Umbilical cord (tissue), 2 donors: ENCODE data around the gene DHX35. TPM values are rescaled to one million over a fixed set of nuclear protein-coding genes. Genes with fewer than 3 reads are reported as not detected.
"Not testable (repeated sequence)": the region's sequence is repeated elsewhere in the genome, so short reads cannot be mapped to it uniquely, and the experiment has no call there.

ENCODE experiments used
- DNase-seq: peaks from one replicate; pipeline ENCODE4 v3.0.0-alpha.2; 2015; ENCODE audit warnings: low spot score
- total RNA-seq: library from RNA; depleted of rRNA; stranded (reverse); fragments of >200 nt; gene quantifications from one replicate; pipeline ENCODE4 v1.2.3, GENCODE V29; 2014; ENCODE audit warnings: low replicate concordance; ENCODE audit not compliant: insufficient read depth

The DHX35 gene
- total RNA-seq, 1 donor from 2014 or later = 11.1 TPM

DNA sequence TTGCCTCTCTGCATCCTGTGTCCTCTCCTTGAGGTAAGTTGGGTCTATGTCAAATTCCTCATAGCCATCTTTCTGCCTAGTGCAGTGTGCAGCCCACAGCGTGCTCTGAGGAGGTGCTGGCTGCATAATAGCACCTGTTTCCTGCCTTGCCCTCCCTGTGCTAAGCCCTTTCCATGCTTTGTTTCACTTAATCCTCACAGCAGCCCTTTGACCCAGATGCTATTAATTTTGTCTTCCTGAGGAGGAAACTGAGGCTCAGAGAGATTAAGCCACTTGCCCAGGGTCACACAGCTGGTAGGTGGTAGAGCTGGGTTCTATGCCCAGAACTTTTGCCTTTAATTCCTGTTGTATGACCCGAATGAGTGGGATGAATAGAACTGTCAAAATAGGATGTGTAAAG, 22.5 kb upstream of the DHX35 start:
- DNase-seq = no peak

DNA sequence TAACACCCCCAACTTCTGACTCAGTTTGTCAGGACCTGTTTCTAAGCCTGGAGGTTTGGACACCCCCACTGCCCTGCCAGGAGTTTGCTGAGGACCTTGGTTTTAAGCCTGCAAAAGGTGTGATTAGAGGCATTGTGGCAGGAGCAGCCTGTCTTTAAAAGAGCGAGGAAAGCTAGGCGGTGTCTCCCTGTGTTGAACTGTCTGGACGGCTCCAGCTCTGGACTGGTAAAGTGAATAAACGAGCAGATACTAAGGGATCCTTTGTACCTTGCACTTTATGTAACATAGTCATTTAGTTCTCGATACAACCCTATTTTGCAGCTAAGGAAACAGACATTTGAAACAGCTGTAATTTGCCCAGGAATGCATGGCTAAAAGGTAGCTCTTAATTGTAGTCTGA, 21.5 kb upstream of the DHX35 start:
- no peak for DNase-seq

DNA sequence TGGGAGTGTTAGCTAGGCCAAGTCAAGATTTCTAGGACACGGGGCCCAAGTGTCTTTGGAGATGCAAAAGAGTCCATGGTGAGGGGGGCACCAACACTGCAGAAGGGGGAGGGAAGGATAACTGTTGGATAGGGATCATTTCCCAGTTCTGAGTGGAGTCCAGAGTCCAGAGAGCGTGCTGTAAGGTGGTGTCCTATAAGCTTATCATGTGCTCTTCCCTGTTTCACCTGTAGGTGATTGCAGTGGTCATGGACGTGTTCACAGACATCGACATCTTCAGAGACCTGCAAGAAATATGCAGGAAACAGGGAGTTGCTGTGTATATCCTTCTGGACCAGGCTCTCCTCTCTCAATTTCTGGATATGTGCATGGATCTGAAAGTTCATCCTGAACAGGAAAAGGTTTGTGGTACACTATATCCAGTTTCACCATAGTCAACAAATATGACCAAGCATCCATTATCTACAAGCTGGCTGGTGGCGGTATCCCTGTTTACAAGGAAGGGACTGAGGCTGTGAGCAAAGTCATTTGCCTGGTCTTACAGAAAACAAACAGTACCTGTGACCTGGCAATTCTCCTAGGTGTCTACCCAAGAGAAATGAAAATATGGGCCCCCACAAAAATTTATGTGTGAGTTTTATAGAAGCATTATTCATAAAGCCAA, 20.3 kb upstream of the DHX35 start:
- DNase-seq = no peak

DNA sequence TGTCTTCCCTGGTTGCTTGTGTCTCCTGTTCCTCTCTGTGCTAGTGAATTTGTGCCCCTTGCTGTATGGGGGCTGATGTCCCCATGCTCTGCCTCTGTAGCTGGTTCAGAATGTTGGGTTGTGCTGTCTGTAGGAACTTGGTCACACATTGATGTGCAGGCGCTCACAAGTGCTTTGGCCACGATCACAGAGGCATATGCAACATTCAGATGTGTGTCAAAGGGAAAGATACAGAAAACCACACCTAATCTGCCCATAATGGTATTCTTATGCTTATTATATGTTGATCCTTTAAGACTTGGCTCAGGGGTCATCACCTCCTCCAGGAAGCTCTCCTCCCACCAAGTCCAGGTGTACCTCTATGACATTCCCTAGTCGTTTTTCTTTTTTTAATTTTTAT, 17.1 kb upstream of the DHX35 start:
- no peak for DNase-seq

DNA sequence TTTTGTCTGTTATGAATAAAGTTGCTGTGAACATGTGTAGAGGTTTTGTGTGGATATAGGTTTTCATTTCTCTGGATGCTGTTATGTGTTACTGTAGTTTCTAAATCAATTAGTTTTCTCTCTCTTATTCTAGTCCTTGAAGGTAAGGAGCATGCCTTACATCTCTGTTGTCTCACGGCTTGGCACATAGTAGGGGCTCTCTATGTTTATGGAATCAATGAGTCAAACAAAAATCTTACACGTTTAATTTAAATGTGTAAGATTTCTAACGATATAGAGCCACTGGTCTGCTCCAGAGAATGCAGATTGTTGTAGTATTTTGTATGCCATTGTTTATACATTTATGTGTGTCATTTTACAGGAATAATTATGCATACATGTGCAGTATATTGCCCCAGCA, 15.3 kb upstream of the DHX35 start:
- DNase-seq = no peak

DNA sequence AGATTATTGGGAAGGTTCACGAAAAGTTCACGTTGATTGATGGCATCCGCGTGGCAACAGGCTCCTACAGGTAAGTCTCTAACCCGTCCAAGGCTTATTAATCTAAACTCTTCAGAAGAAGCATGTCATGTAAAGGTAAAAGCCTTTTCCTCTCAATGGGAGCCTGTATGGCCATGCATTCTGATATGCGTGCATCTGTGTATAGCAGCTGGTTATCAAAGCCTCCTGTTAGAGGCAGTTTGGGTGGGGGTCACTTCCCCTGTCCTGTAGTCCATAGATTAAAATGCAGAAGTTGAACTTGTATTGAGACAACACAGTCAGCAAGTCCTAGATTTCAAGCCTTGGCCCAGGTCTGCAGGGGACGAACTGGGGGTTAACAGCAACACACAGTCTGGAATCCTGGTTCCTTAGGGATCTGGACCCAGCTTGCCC, 14.2 kb upstream of the DHX35 start:
- no peak for DNase-seq

DNA sequence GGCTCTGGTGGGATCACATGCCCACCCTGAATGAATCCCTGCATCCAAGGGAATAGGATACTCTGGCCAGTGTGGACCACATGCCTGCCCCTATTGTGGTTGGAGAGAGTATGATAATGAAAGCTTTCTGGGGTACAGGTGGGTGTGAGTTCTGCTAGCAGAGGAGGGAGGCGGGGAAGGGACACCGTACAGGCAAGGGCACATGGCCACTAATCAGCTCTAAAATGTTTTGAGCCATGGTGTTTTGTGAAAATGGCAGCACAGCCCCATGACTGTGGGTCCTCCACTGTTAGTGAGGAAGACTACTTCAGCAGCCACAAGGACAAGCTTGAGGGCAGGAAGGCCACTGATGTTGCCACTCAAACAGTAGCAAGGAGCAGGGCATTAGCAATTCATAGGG, 11.9 kb upstream of the DHX35 start:
- no peak for DNase-seq

DNA sequence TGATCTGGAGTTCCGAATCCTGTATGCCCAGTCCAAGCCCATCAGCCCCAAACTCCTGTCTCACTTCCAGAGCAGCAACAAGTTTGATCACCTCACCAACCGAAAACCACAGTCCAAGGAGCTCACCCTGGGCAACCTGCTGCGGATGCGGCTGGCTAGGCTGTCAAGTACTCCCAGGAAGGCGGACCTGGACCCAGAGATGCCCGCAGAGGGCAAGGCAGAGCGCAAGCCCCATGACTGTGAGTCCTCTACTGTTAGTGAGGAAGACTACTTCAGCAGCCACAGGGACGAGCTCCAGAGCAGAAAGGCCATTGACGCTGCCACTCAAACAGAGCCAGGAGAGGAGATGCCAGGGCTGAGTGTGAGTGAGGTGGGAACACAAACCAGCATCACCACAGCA, 10.5 kb upstream of the DHX35 start:
- no peak for DNase-seq

DNA sequence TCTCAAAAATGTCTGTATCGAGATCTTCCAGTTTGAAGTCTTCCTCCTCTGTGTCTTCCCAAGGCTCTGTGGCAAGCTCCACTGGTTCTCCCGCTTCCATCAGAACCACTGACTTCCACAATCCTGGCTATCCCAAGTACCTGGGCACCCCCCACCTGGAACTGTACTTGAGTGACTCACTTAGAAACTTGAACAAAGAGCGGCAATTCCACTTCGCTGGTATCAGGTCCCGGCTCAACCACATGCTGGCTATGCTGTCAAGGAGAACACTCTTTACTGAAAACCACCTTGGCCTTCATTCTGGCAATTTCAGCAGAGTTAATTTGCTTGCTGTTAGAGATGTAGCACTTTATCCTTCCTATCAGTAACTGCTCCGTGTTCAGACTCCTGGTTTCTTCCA, 10.0 kb upstream of the DHX35 start:
- DNase-seq = no peak

DNA sequence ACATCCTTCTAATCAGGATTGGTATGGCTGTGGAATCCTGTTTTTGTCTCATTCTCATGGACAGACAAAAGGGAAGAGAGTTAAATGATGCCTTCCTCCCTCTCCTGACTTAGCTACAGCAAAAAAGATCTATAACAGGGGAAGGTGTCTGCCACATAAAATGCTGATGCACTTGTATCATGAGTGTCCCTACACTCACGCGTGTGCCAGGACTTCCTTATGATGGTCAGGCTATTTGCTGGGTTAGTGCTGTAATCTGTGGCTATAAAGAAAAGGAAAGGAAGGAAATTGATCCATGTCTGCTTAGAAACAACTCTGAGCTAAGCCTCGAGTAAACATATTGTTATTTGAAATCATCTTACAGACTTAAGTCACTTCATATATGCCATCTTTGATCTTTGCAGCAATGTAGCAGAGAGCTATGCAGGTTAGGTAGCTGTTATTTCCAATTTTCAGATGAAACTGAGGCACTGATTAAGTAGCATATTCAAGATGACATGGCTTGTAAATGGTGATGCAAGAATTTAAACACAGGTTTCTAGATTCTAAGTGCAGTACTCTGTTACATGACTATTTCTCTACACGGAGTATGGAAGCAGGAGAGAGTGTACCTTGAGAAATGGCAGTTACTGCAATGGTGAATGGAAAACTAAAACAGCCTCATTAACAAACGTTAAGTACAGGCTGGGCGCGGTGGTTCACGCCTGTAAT, 8.4 kb upstream of the DHX35 start:
- DNase-seq = no peak

DNA sequence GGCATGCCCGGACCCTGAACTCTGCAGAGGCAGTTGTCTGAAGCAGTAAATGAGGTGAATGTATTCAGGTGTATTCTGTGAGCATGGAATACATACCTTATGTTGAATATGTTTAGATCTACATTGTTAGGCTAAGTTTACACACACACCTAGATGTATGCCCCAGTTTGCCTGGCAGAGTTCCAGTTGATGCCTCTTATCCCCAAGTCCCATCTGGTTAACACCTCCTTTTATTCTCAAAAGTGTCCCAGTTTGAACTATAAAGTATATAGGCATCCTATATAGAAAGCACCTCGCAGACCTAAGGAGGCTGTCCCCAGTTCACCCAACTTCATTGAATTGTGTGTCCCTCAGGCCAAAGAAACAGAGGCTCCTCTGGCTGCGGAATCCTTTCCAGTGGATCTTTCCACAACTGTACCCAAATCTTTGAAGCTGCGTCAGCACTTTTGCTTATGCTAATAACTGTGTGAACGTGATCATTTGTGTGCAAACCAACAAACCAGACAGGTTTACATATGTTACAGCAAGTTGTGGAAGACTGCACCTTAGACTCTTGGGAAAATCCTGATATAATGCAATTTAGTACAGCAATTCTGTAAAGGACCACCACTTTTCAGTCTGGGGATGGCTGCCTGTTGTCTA, 4.8 kb upstream of the DHX35 start:
- no peak for DNase-seq

DNA sequence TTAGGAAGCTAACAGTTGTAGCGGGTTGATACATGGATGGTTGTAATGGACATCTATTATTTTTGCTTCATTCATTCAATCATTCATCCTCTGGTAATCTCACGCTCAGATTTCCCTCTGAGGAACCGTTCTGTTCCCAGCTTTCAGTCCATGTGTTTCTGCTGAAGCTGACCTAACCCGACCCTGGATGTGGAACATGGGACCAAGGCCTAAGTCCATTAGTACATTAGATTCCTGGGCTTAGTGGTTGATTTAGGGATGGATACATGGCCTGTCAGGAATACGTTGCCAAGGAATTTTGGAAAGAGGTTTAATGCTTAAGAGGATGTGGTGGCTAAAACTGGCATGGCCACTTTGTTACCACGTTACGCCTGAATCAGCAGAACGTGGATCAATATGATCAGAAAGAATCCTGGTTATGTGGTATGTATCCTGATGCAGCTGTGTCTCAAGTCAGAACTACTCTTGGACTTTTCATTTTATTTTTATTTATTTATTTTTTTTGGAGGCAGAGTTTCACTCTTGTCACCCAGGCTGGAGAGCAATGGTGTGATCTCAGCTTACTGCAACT, 4.1 kb upstream of the DHX35 start:
- DNase-seq = no peak

DNA sequence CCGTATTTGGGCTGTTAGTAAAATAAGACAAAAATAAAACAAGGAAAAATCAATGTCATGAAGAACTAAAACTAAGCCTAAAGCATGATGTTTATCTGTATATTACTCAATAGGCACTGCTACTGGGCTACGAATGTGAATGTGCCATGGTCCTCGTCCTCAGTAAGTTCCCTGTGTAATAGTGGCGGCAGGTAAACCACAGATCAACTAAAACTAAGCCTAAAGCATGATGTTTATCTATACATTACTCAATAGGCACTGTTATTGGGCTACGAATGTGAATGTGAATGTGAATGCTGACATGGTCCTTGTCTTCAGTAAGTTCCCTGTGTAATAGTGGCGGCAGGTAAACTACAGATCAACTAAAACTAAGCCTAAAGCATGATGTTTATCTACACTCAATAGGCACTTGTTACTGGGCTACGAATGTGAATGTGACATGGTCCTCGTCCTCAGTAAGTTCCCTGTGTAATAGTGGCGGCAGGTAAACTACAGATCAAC, 1.9 kb upstream of the DHX35 start:
- not testable (repeated sequence) for DNase-seq

DNA sequence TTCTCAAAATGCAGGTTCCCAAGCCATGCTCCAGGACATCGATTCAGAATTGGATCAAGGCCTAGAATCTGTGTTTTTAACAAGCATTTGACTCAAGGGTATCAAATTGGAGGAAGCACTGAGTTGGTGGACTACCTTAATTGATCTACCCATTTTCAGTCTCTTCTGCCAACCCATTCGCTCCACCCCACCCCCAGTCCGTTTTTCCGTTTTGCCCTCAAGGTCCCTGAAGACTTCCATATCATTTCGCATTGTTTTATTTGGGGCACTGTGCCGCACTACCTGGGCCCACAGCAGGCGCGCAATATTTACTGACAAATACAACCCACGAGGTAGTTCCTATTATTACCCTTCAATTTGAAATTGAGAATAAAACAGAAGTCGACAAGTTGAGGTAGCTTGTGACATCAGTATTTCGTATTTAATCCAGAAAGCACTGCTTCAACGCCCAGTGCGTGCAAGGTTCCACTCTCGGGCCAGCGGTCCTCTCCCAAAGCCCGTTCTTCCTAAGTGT, 557 bp upstream of the DHX35 start:
- no peak for DNase-seq

DNA sequence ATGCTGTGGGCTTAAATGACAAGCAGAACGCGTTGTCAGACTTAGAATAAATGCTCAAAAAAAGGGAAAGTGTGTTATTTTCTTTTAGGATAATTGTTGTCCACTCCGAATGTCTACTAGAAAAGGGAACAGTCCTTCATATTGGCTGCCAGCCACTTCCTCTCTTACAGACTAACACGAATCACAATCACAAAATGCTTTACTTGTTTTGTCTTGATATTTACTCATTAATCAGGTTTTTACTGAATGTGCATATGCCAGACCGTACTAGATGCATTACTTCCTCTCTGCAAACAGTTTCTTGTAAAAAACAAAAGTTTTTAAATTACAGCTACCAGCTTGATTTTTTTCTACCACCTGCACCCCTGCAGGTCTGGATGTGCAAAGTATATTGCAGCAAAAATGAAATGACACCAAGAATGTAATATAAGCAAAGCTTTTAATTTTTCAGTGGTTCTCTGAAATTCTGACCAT, 821 bp downstream of the DHX35 start:
- DNase-seq = peak; percentile 3

DNA sequence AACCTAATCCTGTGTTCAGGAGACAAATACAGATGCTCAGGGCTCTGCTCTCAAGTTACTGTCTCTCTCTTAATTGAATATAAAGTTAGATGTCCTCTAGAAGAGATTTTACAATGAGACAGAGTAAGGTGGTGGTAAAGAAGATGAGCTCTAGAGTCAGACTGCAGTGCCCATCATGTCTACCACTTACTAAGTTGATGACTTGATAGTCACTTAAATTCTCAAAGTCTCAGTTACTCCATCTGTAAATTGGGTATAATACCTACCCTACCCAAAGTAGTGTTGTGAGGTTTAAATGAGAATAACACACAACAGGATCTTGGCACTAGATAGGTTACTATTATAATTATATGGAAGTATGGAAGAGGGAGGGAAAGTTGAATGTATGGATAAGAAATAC, 1.6 kb downstream of the DHX35 start:
- DNase-seq = no peak

DNA sequence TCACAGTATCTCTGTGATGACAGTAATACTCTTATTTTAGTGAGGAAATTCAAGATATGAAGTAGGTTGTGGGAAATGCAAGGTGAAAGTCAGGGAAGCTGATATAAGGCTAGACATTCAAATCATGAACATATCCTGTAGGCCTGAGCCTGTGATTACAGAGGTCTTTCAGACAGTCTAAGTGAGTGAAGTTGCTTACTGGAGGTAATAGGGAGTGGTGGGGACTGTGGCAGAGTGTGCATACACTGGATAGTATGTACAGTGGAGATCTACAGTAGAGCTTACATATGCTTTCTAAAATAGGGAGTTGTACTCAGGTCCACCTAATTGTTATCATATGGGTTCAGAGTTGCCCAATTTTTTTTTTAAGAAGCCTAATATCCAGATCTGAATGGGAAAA, 3.1 kb downstream of the DHX35 start:
- DNase-seq = no peak

DNA sequence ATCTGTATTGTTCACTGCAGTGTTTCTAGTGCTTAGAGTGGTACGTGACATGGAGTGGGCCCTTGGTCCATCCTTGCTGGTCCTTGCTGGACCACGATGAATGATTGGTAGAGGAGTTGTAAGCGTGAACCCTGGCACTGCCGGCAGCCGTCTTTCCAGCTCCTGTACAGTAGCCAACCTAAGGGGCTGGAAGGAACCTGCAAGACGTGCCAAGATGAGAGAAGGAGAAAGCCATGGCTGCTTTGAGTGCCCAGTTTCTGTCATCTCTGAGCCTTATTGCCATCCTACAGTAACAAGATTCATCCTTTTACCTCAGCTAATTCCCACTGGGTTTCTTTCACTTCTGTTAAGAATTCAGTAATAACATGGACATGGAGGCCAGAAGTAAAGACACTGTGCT, 5.9 kb downstream of the DHX35 start:
- no peak for DNase-seq

DNA sequence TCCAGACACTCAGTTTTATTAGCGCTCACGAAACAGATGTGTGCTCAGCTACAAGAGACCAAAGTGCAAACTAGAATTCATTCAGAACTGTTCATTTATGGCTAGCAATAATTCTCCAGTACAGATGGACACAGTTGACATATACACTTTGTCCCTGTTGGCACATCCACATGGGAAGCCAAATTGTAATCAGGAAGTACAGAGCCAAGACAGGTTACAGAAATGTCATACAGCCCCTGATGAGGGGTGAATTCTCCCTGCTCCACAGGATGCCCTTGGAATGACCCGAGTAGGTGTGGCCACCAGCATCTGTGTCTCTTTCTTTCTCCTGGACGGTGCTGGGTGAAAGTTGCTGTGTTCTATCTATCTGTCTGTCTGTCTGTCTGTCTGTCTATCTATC, 7.6 kb downstream of the DHX35 start:
- DNase-seq = no peak

DNA sequence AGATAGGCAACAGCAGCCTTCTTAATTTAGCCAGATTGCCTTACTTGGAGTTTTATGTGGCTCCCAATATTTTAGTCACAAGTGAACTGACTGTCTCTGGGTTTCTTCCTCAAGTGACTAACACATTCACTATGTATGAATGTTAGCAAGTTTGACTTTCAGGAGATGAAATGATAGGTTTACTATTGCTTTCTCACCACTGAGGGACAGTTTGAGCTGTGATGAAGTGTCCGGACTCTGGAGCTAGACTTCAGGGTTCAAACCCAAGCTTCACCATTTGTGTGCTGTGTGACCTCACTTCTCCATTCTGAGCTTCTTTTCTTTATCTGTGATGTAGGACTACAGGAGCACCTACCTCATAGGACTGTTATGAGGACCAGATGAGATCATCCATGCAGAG, 8.2 kb downstream of the DHX35 start:
- DNase-seq = no peak

DNA sequence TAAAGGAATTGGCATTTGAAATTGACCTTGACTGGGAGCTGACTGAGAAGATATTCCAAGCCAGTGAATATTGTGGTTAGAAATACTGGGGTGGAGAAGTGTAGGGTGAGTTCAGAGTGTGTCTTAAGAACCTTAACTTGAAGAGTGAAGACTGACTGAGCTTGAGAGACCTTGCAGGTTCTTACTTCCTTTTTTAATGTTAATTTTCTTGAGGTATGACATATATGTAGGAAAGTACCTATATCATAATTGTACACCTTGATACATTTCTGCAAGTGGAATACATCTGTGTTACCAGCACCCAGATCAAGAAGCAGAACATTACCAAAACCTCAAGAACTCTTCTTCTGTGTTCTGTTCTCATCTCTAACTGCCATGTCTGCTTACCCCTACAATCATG, 11.0 kb downstream of the DHX35 start:
- DNase-seq = no peak

DNA sequence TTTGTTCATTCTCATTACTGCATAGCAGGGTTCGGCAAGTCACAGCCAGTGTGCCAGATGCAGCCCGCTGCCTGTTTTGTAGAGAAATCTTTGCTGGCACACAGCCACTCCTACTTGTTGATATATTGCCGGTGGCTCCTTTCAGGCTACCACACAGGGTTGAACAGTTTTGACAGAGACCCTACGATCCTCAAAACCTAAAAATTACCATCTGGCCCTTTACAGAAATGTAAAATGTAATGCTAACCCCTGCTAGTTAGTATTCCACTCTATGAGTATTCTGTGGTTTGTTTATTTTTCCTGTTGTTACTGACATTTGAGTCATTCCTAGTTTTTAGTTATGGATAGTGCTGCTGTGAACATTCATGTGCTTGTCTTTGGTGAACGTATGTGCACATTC, 11.5 kb downstream of the DHX35 start:
- DNase-seq = no peak
